Measurements from ENCODE around the gene ITGAL. TPM values are rescaled to one million over a fixed set of nuclear protein-coding genes. Genes with fewer than 3 reads are reported as not detected.

ITGAL gene
- total RNA-seq, 1 donor from 2014 or later, result 4.2 TPM

- Histone ChIP-seq H3K4me1 (ENCODE audit: control insufficient read depth in 3 of 3, insufficient read depth in 3 of 3, low read length in 3 of 3) (peaks cover 2 to 12% (median 4%) of the 10 kb centered on the region in 3 donors), H3K27ac (ENCODE audit: low read depth, low read length) (no peak overlapping the region), H3K36me3 (ENCODE audit: control insufficient read depth in 3 of 3, insufficient read depth in 3 of 3, low read length in 3 of 3) (no peaks in the 10 kb centered on the region), H3K9me3 (ENCODE audit: control insufficient read depth in 3 of 3, low read length in 3 of 3) (no peaks in the 10 kb centered on the region), H3K4me3 (ENCODE audit: low read length in 3 of 3) (no peak overlapping the region), H3K9ac (ENCODE audit: low read depth in 1 of 3, low read length in 3 of 3) (no peak overlapping the region), H3K27me3 (ENCODE audit: control insufficient read depth in 3 of 3, insufficient read depth in 3 of 3, low read length in 3 of 3) (peaks cover 0 to 3% (median 2%) of the 10 kb centered on the region in 3 donors)
Observed at GRCh38 chr16:30490210-30490609, 17.7 kb downstream of the ITGAL start.

GRCh38 chr16:30491229-30491628, 18.7 kb downstream of the ITGAL start:
- Histone ChIP-seq H3K27me3 (ENCODE audit: control insufficient read depth in 3 of 3, insufficient read depth in 3 of 3, low read length in 3 of 3) (peaks cover 0 to 6% (median 2%) of the 10 kb centered on the region in 3 donors), H3K4me1 (ENCODE audit: control insufficient read depth in 3 of 3, insufficient read depth in 3 of 3, low read length in 3 of 3) (peaks cover 0 to 6% (median 4%) of the 10 kb centered on the region in 3 donors), H3K9me3 (ENCODE audit: control insufficient read depth in 3 of 3, low read length in 3 of 3) (no peaks in the 10 kb centered on the region), H3K4me3 (ENCODE audit: low read length in 3 of 3) (no peak overlapping the region), H3K36me3 (ENCODE audit: control insufficient read depth in 3 of 3, insufficient read depth in 3 of 3, low read length in 3 of 3) (no peaks in the 10 kb centered on the region), H3K27ac (ENCODE audit: low read depth, low read length) (no peak overlapping the region), H3K9ac (ENCODE audit: low read depth in 1 of 3, low read length in 3 of 3) (no peak overlapping the region)

- Histone ChIP-seq H3K9ac (ENCODE audit: low read depth in 1 of 3, low read length in 3 of 3) (no peak overlapping the region), H3K27ac (ENCODE audit: low read depth, low read length) (no peak overlapping the region), H3K4me3 (ENCODE audit: low read length in 3 of 3) (no peak overlapping the region), H3K4me1 (ENCODE audit: control insufficient read depth in 3 of 3, insufficient read depth in 3 of 3, low read length in 3 of 3) (peaks cover 0 to 4% (median 3%) of the 10 kb centered on the region in 3 donors), H3K36me3 (ENCODE audit: control insufficient read depth in 3 of 3, insufficient read depth in 3 of 3, low read length in 3 of 3) (no peaks in the 10 kb centered on the region), H3K27me3 (ENCODE audit: control insufficient read depth in 3 of 3, insufficient read depth in 3 of 3, low read length in 3 of 3) (peaks cover 0 to 7% (median 2%) of the 10 kb centered on the region in 3 donors), H3K9me3 (ENCODE audit: control insufficient read depth in 3 of 3, low read length in 3 of 3) (no peaks in the 10 kb centered on the region)
Observed at GRCh38 chr16:30491744-30492308, 19.3 kb downstream of the ITGAL start.

GRCh38 chr16:30493941-30494488, 21.5 kb downstream of the ITGAL start:
- H3K9me3 ChIP-seq (ENCODE audit: control insufficient read depth in 3 of 3, low read length in 3 of 3), result no peaks in the 10 kb centered on the region
- no peak overlapping the region for H3K27ac ChIP-seq (ENCODE audit: low read depth, low read length)
- no peaks in the 10 kb centered on the region for H3K36me3 ChIP-seq (ENCODE audit: control insufficient read depth in 3 of 3, insufficient read depth in 3 of 3, low read length in 3 of 3)
- H3K4me1 ChIP-seq (ENCODE audit: control insufficient read depth in 3 of 3, insufficient read depth in 3 of 3, low read length in 3 of 3), result peaks cover 0 to 4% (median under 1%) of the 10 kb centered on the region in 3 donors
- no peak overlapping the region for H3K9ac ChIP-seq (ENCODE audit: low read depth in 1 of 3, low read length in 3 of 3)
- peaks cover 0 to 7% (median 2%) of the 10 kb centered on the region in 3 donors for H3K27me3 ChIP-seq (ENCODE audit: control insufficient read depth in 3 of 3, insufficient read depth in 3 of 3, low read length in 3 of 3)
- no peak overlapping the region for H3K4me3 ChIP-seq (ENCODE audit: low read length in 3 of 3)

- no peaks in the 10 kb centered on the region for H3K9me3 ChIP-seq (ENCODE audit: control insufficient read depth in 3 of 3, low read length in 3 of 3)
- H3K36me3 ChIP-seq (ENCODE audit: control insufficient read depth in 3 of 3, insufficient read depth in 3 of 3, low read length in 3 of 3), result no peaks in the 10 kb centered on the region
- H3K4me1 ChIP-seq (ENCODE audit: control insufficient read depth in 3 of 3, insufficient read depth in 3 of 3, low read length in 3 of 3), result peaks cover 0 to 4% (median 0%) of the 10 kb centered on the region in 3 donors
- no peak overlapping the region for H3K4me3 ChIP-seq (ENCODE audit: low read length in 3 of 3)
- H3K27ac ChIP-seq (ENCODE audit: low read depth, low read length), result no peak overlapping the region
- H3K27me3 ChIP-seq (ENCODE audit: control insufficient read depth in 3 of 3, insufficient read depth in 3 of 3, low read length in 3 of 3), result peaks cover 0 to 7% (median 2%) of the 10 kb centered on the region in 3 donors
- H3K9ac ChIP-seq (ENCODE audit: low read depth in 1 of 3, low read length in 3 of 3), result no peak overlapping the region
Observed at GRCh38 chr16:30494709-30495108, 22.2 kb downstream of the ITGAL start.

- no peaks in the 10 kb centered on the region for H3K4me1 ChIP-seq (ENCODE audit: control insufficient read depth in 3 of 3, insufficient read depth in 3 of 3, low read length in 3 of 3)
- peaks cover 0 to 6% (median 2%) of the 10 kb centered on the region in 3 donors for H3K27me3 ChIP-seq (ENCODE audit: control insufficient read depth in 3 of 3, insufficient read depth in 3 of 3, low read length in 3 of 3)
- no peak overlapping the region for H3K9ac ChIP-seq (ENCODE audit: low read depth in 1 of 3, low read length in 3 of 3)
- H3K27ac ChIP-seq (ENCODE audit: low read depth, low read length), result no peak overlapping the region
- no peaks in the 10 kb centered on the region for H3K36me3 ChIP-seq (ENCODE audit: control insufficient read depth in 3 of 3, insufficient read depth in 3 of 3, low read length in 3 of 3)
- H3K4me3 ChIP-seq (ENCODE audit: low read length in 3 of 3), result peak overlapping the region; percentile 29 to 50 (median 48)
- H3K9me3 ChIP-seq (ENCODE audit: control insufficient read depth in 3 of 3, low read length in 3 of 3), result no peaks in the 10 kb centered on the region
Observed at GRCh38 chr16:30499284-30499683, 26.7 kb downstream of the ITGAL start.

GRCh38 chr16:30503403-30504296, 31.1 kb downstream of the ITGAL start:
- H3K9ac ChIP-seq (ENCODE audit: low read depth in 1 of 3, low read length in 3 of 3), result no peak overlapping the region
- H3K4me3 ChIP-seq (ENCODE audit: low read length in 3 of 3), result no peak overlapping the region
- no peak overlapping the region for H3K27ac ChIP-seq (ENCODE audit: low read depth, low read length)
- H3K27me3 ChIP-seq (ENCODE audit: control insufficient read depth in 3 of 3, insufficient read depth in 3 of 3, low read length in 3 of 3), result no peaks in the 10 kb centered on the region
- no peaks in the 10 kb centered on the region for H3K36me3 ChIP-seq (ENCODE audit: control insufficient read depth in 3 of 3, insufficient read depth in 3 of 3, low read length in 3 of 3)
- no peaks in the 10 kb centered on the region for H3K4me1 ChIP-seq (ENCODE audit: control insufficient read depth in 3 of 3, insufficient read depth in 3 of 3, low read length in 3 of 3)
- no peaks in the 10 kb centered on the region for H3K9me3 ChIP-seq (ENCODE audit: control insufficient read depth in 3 of 3, low read length in 3 of 3)

GRCh38 chr16:30509081-30509765, 36.7 kb downstream of the ITGAL start:
- H3K4me1 ChIP-seq (ENCODE audit: control insufficient read depth in 3 of 3, insufficient read depth in 3 of 3, low read length in 3 of 3), result no peaks in the 10 kb centered on the region
- no peak overlapping the region for H3K27ac ChIP-seq (ENCODE audit: low read depth, low read length)
- H3K4me3 ChIP-seq (ENCODE audit: low read length in 3 of 3), result no peak overlapping the region
- no peak overlapping the region for H3K9ac ChIP-seq (ENCODE audit: low read depth in 1 of 3, low read length in 3 of 3)
- no peaks in the 10 kb centered on the region for H3K9me3 ChIP-seq (ENCODE audit: control insufficient read depth in 3 of 3, low read length in 3 of 3)
- H3K36me3 ChIP-seq (ENCODE audit: control insufficient read depth in 3 of 3, insufficient read depth in 3 of 3, low read length in 3 of 3), result no peaks in the 10 kb centered on the region
- H3K27me3 ChIP-seq (ENCODE audit: control insufficient read depth in 3 of 3, insufficient read depth in 3 of 3, low read length in 3 of 3), result no peaks in the 10 kb centered on the region

GRCh38 chr16:30510376-30510938, 37.9 kb downstream of the ITGAL start:
- no peak overlapping the region for H3K9ac ChIP-seq (ENCODE audit: low read depth in 1 of 3, low read length in 3 of 3)

More at GRCh38 chr16:30510376-30510938, 37.9 kb downstream of the ITGAL start:
- Histone ChIP-seq H3K4me1 (ENCODE audit: control insufficient read depth in 3 of 3, insufficient read depth in 3 of 3, low read length in 3 of 3) (no peaks in the 10 kb centered on the region), H3K27ac (ENCODE audit: low read depth, low read length) (no peak overlapping the region), H3K4me3 (ENCODE audit: low read length in 3 of 3) (no peak overlapping the region), H3K9me3 (ENCODE audit: control insufficient read depth in 3 of 3, low read length in 3 of 3) (no peaks in the 10 kb centered on the region), H3K27me3 (ENCODE audit: control insufficient read depth in 3 of 3, insufficient read depth in 3 of 3, low read length in 3 of 3) (no peaks in the 10 kb centered on the region), H3K36me3 (ENCODE audit: control insufficient read depth in 3 of 3, insufficient read depth in 3 of 3, low read length in 3 of 3) (no peaks in the 10 kb centered on the region)

Measured in skeletal muscle tissue (tissue), 4 donors.